T-cell (primary cell): ENCODE data around the gene MYRF. TPM values are rescaled to one million over a fixed set of nuclear protein-coding genes. Genes with fewer than 3 reads are reported as not detected.
A peak's percentile ranks its signal among the peaks of the same experiment; 100 is the strongest.

Source experiments
- ATAC-seq, 4 experiments: fragments of 200-7000 bp in 3 of 4; fragments of 150-1000 bp in 1 of 4; cut with Tn5 transposase; replicated peaks in 1 of 4; 1 replicate in 3 of 4; 2 replicates in 1 of 4; pipeline ENCODE4 v1.10.0; 2021; ENCODE audit warnings: moderate library complexity in 3 of 4, mild to moderate bottlenecking in 2 of 4, moderate number of reproducible peaks in 1 of 4
- CTCF ChIA-PET, 2 donors: fragments of 300-600 bp; sonication (Branson Sonifier 250); formaldehyde crosslinking; loops; one replicate each; lab custom pipeline; 2022; ENCODE audit warnings: antibody characterized with exemption in 2 of 2; lab: Charles Lee
- POLR2A ChIA-PET, 2 donors: fragments of 300-600 bp; sonication (Branson Sonifier 250); formaldehyde crosslinking; loops; one replicate each; lab custom pipeline; 2022; ENCODE audit warnings: antibody characterized with exemption in 2 of 2; lab: Charles Lee
- DNase-seq, 35 experiments: peaks; one replicate each; pipeline versions ENCODE4 v3.0.0 to v3.0.0-alpha.2; 2013 to 2023
- H3K27ac ChIP-seq: one replicate; pipeline ENCODE4 v1.5.1; 2013; ENCODE audit warnings: low read length
- H3K27me3 ChIP-seq, 2 experiments: replicated peaks in 1 of 2; 1 replicate in 1 of 2; 2 replicates in 1 of 2; pipeline versions ENCODE4 v1.6.1 to v1.7.0; 2013; ENCODE audit warnings: low read length in 1 of 2, mixed read lengths in 1 of 2; ENCODE audit not compliant: control insufficient read depth in 2 of 2, insufficient read depth in 2 of 2; ENCODE audit errors: extremely low read depth in 1 of 2
- H3K36me3 ChIP-seq, 2 donors: 1 replicate in 1 of 2; 2 replicates in 1 of 2; pipeline versions ENCODE4 v1.6.1 to v1.7.0; 2013; ENCODE audit warnings: low read length in 1 of 2; ENCODE audit not compliant: control insufficient read depth in 2 of 2, insufficient read depth in 1 of 2; ENCODE audit errors: extremely low read depth in 1 of 2
- H3K4me1 ChIP-seq, 2 experiments: 1 replicate in 1 of 2; 2 replicates in 1 of 2; pipeline versions ENCODE4 v1.6.1 to v1.7.0; 2013; ENCODE audit warnings: low read length in 2 of 2, mixed read lengths in 1 of 2; ENCODE audit not compliant: insufficient read depth in 2 of 2, control insufficient read depth in 1 of 2; ENCODE audit errors: extremely low read depth in 1 of 2
- H3K4me3 ChIP-seq, 2 donors: 1 replicate in 1 of 2; 2 replicates in 1 of 2; pipeline versions ENCODE4 v1.5.1 to v1.7.0; 2013; ENCODE audit warnings: mild to moderate bottlenecking in 2 of 2, low read length in 1 of 2, moderate library complexity in 1 of 2; ENCODE audit not compliant: control insufficient read depth in 1 of 2; ENCODE audit errors: extremely low read depth in 1 of 2
- H3K9me3 ChIP-seq: 2 replicates; pipeline ENCODE4 v1.7.0; 2013
- H3K27ac Mint-ChIP-seq, 2 donors: one replicate each; pipeline ENCODE4 v1.8.0; 2020 to 2021; ENCODE audit warnings: mild to moderate bottlenecking in 2 of 2, mixed read lengths in 2 of 2
- H3K27me3 Mint-ChIP-seq, 2 donors: one replicate each; pipeline ENCODE4 v1.8.0; 2021 to 2022; ENCODE audit warnings: mixed read lengths in 2 of 2
- H3K36me3 Mint-ChIP-seq: one replicate; pipeline ENCODE4 v1.8.0; 2021; ENCODE audit warnings: mixed read lengths
- H3K4me1 Mint-ChIP-seq, 3 donors: one replicate each; pipeline ENCODE4 v1.8.0; 2020 to 2022; ENCODE audit warnings: mixed read lengths in 3 of 3, mild to moderate bottlenecking in 1 of 3
- H3K4me3 Mint-ChIP-seq, 3 donors: one replicate each; pipeline ENCODE4 v1.8.0; 2020 to 2022; ENCODE audit warnings: mild to moderate bottlenecking in 3 of 3, mixed read lengths in 3 of 3, moderate library complexity in 3 of 3
- H3K9me3 Mint-ChIP-seq, 3 donors: one replicate each; pipeline ENCODE4 v1.8.0; 2020 to 2022; ENCODE audit warnings: mixed read lengths in 3 of 3
- WGBS: methylation state at CpG from one replicate; pipeline ENCODE4 v1.1.5; 2013; ENCODE audit warnings: missing lambda C conversion rate; ENCODE audit not compliant: insufficient coverage; 5-methylcytosine and 5-hydroxymethylcytosine counted together
- total RNA-seq, 35 experiments: library from RNA in 6 of 35; stranded (reverse) in 6 of 35; fragments of 120-200 nt in 1 of 35; gene quantifications; one replicate each; pipeline versions ENCODE4 v1.2.1 to v1.2.4 and lab custom pipeline; 2013 to 2026

MYRF gene
- total RNA-seq, 5 donors from 2014 or later (not counting 1 experiment from before 2014, with no cell fraction given) = 0.95 to 4.9 (median 1.5) TPM

- Histone ChIP-seq H3K27me3 (peaks cover 0 to 46% of the 10 kb centered on the region in 2 experiments), H3K4me3 (peak within 1 kb of the TSS; percentile 67 to 79), H3K27ac (no peak within 1 kb of the TSS), H3K9me3 (no peaks in the 10 kb centered on the region), H3K36me3 (peaks cover 0 to 4% of the 10 kb centered on the region in 2 donors), H3K4me1 (peaks cover 12 to 26% of the 10 kb centered on the region in 2 experiments)
- peak within 1 kb of the TSS; percentile 22 to 74 for H3K27ac Mint-ChIP-seq
- ChIA-PET POLR2A (no interaction called here), CTCF (interaction anchor here in 1 of 2 donors (1.8 kb wide), 1 partner anchor 20 kb away, joined by 6 read pairs; no protein-coding TSS in a partner anchor)
- peak within 1 kb of the TSS; percentile 85 to 91 (median 85) for H3K4me3 Mint-ChIP-seq
- peaks cover 13 to 19% (median 16%) of the 10 kb centered on the region in 3 donors for H3K4me1 Mint-ChIP-seq
- peak; percentile 58 to 74 (median 62) for ATAC-seq
- peak in 34 of 35 experiments; percentile 33 to 82 (median 56) for DNase-seq
- peaks cover 0 to 33% of the 10 kb centered on the region in 2 donors for H3K27me3 Mint-ChIP-seq
- H3K9me3 Mint-ChIP-seq = no peaks in the 10 kb centered on the region
- under 1% methylated on average over 67 of the region's 73 CpGs for WGBS
- no peaks in the 10 kb centered on the region for H3K36me3 Mint-ChIP-seq
Observed at GRCh38 chr11:61816736-61817455, 64.5 kb downstream of the MYRF start, which contains the start of gene FADS1. FADS1 (minus strand) TSS chr11:61817003; CDS start chr11:61816929, 74 bp downstream.

GRCh38 chr11:61817471-61818202 is 65.2 kb downstream of the MYRF start:
- Mint-ChIP-seq H3K36me3 (no peaks in the 10 kb centered on the region), H3K4me1 (peaks cover 13 to 19% (median 16%) of the 10 kb centered on the region in 3 donors), H3K27me3 (peaks cover 0 to 33% of the 10 kb centered on the region in 2 donors), H3K4me3 (peak overlapping the region; percentile 64 to 91 (median 74)), H3K27ac (no peak overlapping the region), H3K9me3 (no peaks in the 10 kb centered on the region)
- Histone ChIP-seq H3K27me3 (peaks cover 0 to 46% of the 10 kb centered on the region in 2 experiments), H3K4me1 (peaks cover 12 to 26% of the 10 kb centered on the region in 2 experiments), H3K36me3 (peaks cover 0 to under 1% of the 10 kb centered on the region in 2 donors), H3K9me3 (no peaks in the 10 kb centered on the region), H3K4me3 (peak overlapping the region in 1 of 2 donors; percentile 38), H3K27ac (no peak overlapping the region)
- ChIA-PET CTCF (interaction anchor here in 1 of 2 donors (1.0 to 1.8 kb wide), 3 partner anchors 10 to 20 kb away, joined by 3 to 6 read pairs (median 5); no protein-coding TSS in a partner anchor), POLR2A (interaction anchor here in 1 of 2 donors (0.5 kb wide), 1 partner anchor 26 kb away, joined by 4 read pairs; no protein-coding TSS in a partner anchor)
- ATAC-seq (no peak), DNase-seq (no peak)
- 80% methylated on average over 1 of the region's 6 CpGs for WGBS

GRCh38 chr11:61820174-61820573 is 67.7 kb downstream of the MYRF start:
- no peak overlapping the region for H3K4me3 Mint-ChIP-seq
- WGBS = no CpG with 5 or more reads among the region's 2 CpGs

GRCh38 chr11:61826930-61827570 is 74.6 kb downstream of the MYRF start:
- no peaks in the 10 kb centered on the region for H3K9me3 ChIP-seq
- Mint-ChIP-seq H3K27ac (no peak overlapping the region), H3K9me3 (no peaks in the 10 kb centered on the region), H3K36me3 (no peaks in the 10 kb centered on the region), H3K4me1 (peaks cover 17 to 39% (median 20%) of the 10 kb centered on the region in 3 donors), H3K27me3 (peaks cover 0 to 41% of the 10 kb centered on the region in 2 donors), H3K4me3 (peak overlapping the region; percentile 75 to 85 (median 78))
- H3K27ac ChIP-seq = no peak overlapping the region
- ATAC-seq = no peak
- DNase-seq = peak in 3 of 35 experiments; percentile 9 to 26 (median 10)
- ChIA-PET POLR2A (no interaction called here), CTCF (interaction anchor here in 1 of 2 donors (0.9 to 2.0 kb wide), 2 partner anchors 9 to 30 kb away, joined by 3 to 6 read pairs; no protein-coding TSS in a partner anchor)
- H3K4me1 ChIP-seq = peaks cover 25 to 26% of the 10 kb centered on the region in 2 experiments
- H3K4me3 ChIP-seq = peak overlapping the region; percentile 51
- no peaks in the 10 kb centered on the region for H3K36me3 ChIP-seq
- WGBS = 46% methylated on average over 15 of the region's 23 CpGs
- peaks cover 0 to 36% of the 10 kb centered on the region in 2 experiments for H3K27me3 ChIP-seq

More at GRCh38 chr11:61820174-61820573, 67.7 kb downstream of the MYRF start:
- Mint-ChIP-seq H3K36me3 (no peaks in the 10 kb centered on the region), H3K27ac (no peak overlapping the region), H3K27me3 (peaks cover 0 to 21% of the 10 kb centered on the region in 2 donors), H3K4me1 (peaks cover 10 to 15% (median 10%) of the 10 kb centered on the region in 3 donors), H3K9me3 (no peaks in the 10 kb centered on the region)
- no peak overlapping the region for H3K4me3 ChIP-seq
- no peak overlapping the region for H3K27ac ChIP-seq
- DNase-seq = no peak
- peaks cover 0 to 30% of the 10 kb centered on the region in 2 experiments for H3K27me3 ChIP-seq
- ATAC-seq = no peak
- ChIA-PET CTCF (interaction anchor here in 1 of 2 donors (0.7 to 1.5 kb wide), 2 partner anchors 23 to 262 kb away, joined by 4 to 5 read pairs; no protein-coding TSS in a partner anchor), POLR2A (no interaction called here)
- H3K9me3 ChIP-seq = no peaks in the 10 kb centered on the region
- peaks cover 8 to 20% of the 10 kb centered on the region in 2 experiments for H3K4me1 ChIP-seq
- H3K36me3 ChIP-seq = no peaks in the 10 kb centered on the region

GRCh38 chr11:61827571-61828378 is 75.3 kb downstream of the MYRF start, which contains the start of gene FADS2:
FADS2 (plus strand) TSS chr11:61828300; CDS start chr11:61828391, 91 bp downstream.
- WGBS = 2% methylated on average over 81 of the region's 83 CpGs
- POLR2A ChIA-PET = interaction anchor here in 1 of 2 donors (0.6 to 0.7 kb wide), 3 partner anchors 18 to 285 kb away, joined by 3 to 6 read pairs (median 5); no protein-coding TSS in a partner anchor

More at GRCh38 chr11:61827571-61828378, 75.3 kb downstream of the MYRF start, which contains the start of gene FADS2:
- H3K27me3 ChIP-seq = peaks cover 0 to 36% of the 10 kb centered on the region in 2 experiments
- CTCF ChIA-PET = interaction anchor here in 1 of 2 donors (0.9 to 1.2 kb wide), 2 partner anchors 9 to 31 kb away, joined by 3 to 4 read pairs; no protein-coding TSS in a partner anchor
- H3K4me1 Mint-ChIP-seq = peaks cover 17 to 44% (median 20%) of the 10 kb centered on the region in 3 donors
- peaks cover 0 to 44% of the 10 kb centered on the region in 2 donors for H3K27me3 Mint-ChIP-seq
- H3K4me3 ChIP-seq = peak within 1 kb of the TSS; percentile 51 to 76
- no peaks in the 10 kb centered on the region for H3K9me3 ChIP-seq
- DNase-seq = peak in 34 of 35 experiments; percentile 29 to 89 (median 58)
- H3K36me3 ChIP-seq = no peaks in the 10 kb centered on the region
- no peak within 1 kb of the TSS for H3K27ac ChIP-seq
- peaks cover 25 to 26% of the 10 kb centered on the region in 2 experiments for H3K4me1 ChIP-seq
- H3K36me3 Mint-ChIP-seq = no peaks in the 10 kb centered on the region
- ATAC-seq = peak; percentile 75 to 90 (median 82)
- no peak within 1 kb of the TSS for H3K27ac Mint-ChIP-seq
- no peaks in the 10 kb centered on the region for H3K9me3 Mint-ChIP-seq
- H3K4me3 Mint-ChIP-seq = peak within 1 kb of the TSS; percentile 75 to 85 (median 78)
